HFF-Myc (cell line): ENCODE measurements around the gene NHS.

ENCODE experiments used
- DNase-seq: peaks from one replicate; pipeline ENCODE4 v3.0.0-alpha.2; 2011; ENCODE audit warnings: low read depth; ENCODE audit errors: extremely low read depth
- H3K4me3 ChIP-seq: replicated peaks from 2 replicates; pipeline ENCODE4 v1.5.1; 2011; ENCODE audit warnings: low read depth, mild to moderate bottlenecking, control low read depth, low read length
- CTCF ChIP-seq: IDR thresholded peaks from 2 replicates; pipeline ENCODE4 v1.5.1; 2012; ENCODE audit warnings: mild to moderate bottlenecking, low read depth, low read length, control low read depth; ENCODE audit errors: missing control alignments

NHS gene

GRCh38 chrX:17413228-17413627 lies 38.2 kb downstream of the NHS start:
- DNase-seq = no peak
- no peak for TF ChIP-seq CTCF
- H3K4me3 ChIP-seq = no peak overlapping the region

- TF ChIP-seq CTCF = no peak
- DNase-seq = no peak
- H3K4me3 ChIP-seq = no peak overlapping the region
Observed at GRCh38 chrX:17414027-17414658, 39.1 kb downstream of the NHS start.

GRCh38 chrX:17414839-17415238 lies 39.8 kb downstream of the NHS start:
- DNase-seq = no peak
- H3K4me3 ChIP-seq = no peak overlapping the region

GRCh38 chrX:17415242-17415810 lies 40.3 kb downstream of the NHS start:
- H3K4me3 ChIP-seq = no peak overlapping the region
- DNase-seq = no peak
- TF ChIP-seq CTCF = no peak

More at GRCh38 chrX:17414839-17415238, 39.8 kb downstream of the NHS start:
- no peak for TF ChIP-seq CTCF

GRCh38 chrX:17417372-17417771 lies 42.4 kb downstream of the NHS start:
- TF ChIP-seq CTCF = no peak
- no peak for DNase-seq
- no peak overlapping the region for H3K4me3 ChIP-seq

- TF ChIP-seq CTCF = no peak
- DNase-seq = no peak
- H3K4me3 ChIP-seq = no peak overlapping the region
Observed at GRCh38 chrX:17425136-17425535, 50.1 kb downstream of the NHS start.

GRCh38 chrX:17425551-17425950 lies 50.6 kb downstream of the NHS start:
- DNase-seq = no peak
- TF ChIP-seq CTCF = no peak
- no peak overlapping the region for H3K4me3 ChIP-seq
